Ishikawa (cell line): ENCODE measurements around the gene C9orf43.

Source experiments
- CEBPB ChIP-seq: IDR thresholded peaks from 2 replicates; pipeline ENCODE4 v1.6.1; 2012
- CREB1 ChIP-seq: IDR thresholded peaks from 2 replicates; pipeline ENCODE4 v1.6.1; 2012; ENCODE audit warnings: low read depth
- EGR1 ChIP-seq: IDR thresholded peaks from 2 replicates; pipeline ENCODE4 v1.6.1; 2012
- EP300 ChIP-seq: IDR thresholded peaks from 2 replicates; pipeline ENCODE4 v1.6.1; 2012; ENCODE audit warnings: borderline replicate concordance
- FOXM1 ChIP-seq: IDR thresholded peaks from 2 replicates; pipeline ENCODE4 v1.6.1; 2012; ENCODE audit warnings: low read depth, borderline replicate concordance
- MAX ChIP-seq: IDR thresholded peaks from 2 replicates; pipeline ENCODE4 v1.6.1; 2012
- NFIC ChIP-seq: IDR thresholded peaks from 2 replicates; pipeline ENCODE4 v1.6.1; 2012
- RAD21 ChIP-seq: IDR thresholded peaks from 2 replicates; pipeline ENCODE4 v1.6.1; 2012; ENCODE audit warnings: low read depth
- REST ChIP-seq: IDR thresholded peaks from 2 replicates; pipeline ENCODE4 v1.6.1; 2012; ENCODE audit warnings: low read depth, mild to moderate bottlenecking
- TAF1 ChIP-seq: IDR thresholded peaks from 2 replicates; pipeline ENCODE4 v1.6.1; 2012; ENCODE audit warnings: low read depth, mild to moderate bottlenecking
- TCF12 ChIP-seq: IDR thresholded peaks from 2 replicates; pipeline ENCODE4 v1.6.1; 2012; ENCODE audit warnings: low read depth
- TEAD4 ChIP-seq: IDR thresholded peaks from 2 replicates; pipeline ENCODE4 v1.6.1; 2012
- USF1 ChIP-seq: IDR thresholded peaks from 2 replicates; pipeline ENCODE4 v1.6.1; 2012
- YY1 ChIP-seq: IDR thresholded peaks from 2 replicates; pipeline ENCODE4 v1.6.1; 2012; ENCODE audit warnings: low read depth
- ZBTB7A ChIP-seq: IDR thresholded peaks from 2 replicates; pipeline ENCODE4 v1.6.1; 2012; ENCODE audit warnings: low read depth

Gene C9orf43

GRCh38 chr9:113468716-113469448 lies 58.3 kb downstream of the C9orf43 start:
- TF ChIP-seq TAF1 (no peak), MAX (no peak), YY1 (no peak), EP300 (no peak), RAD21 (no peak), EGR1 (no peak), REST (no peak)

GRCh38 chr9:113471143-113471542 lies 60.6 kb downstream of the C9orf43 start:
- TF ChIP-seq TCF12 (no peak), MAX (no peak), REST (no peak), CEBPB (no peak), EP300 (no peak), TEAD4 (no peak), RAD21 (no peak)

GRCh38 chr9:113471566-113471965 lies 61.0 kb downstream of the C9orf43 start:
- TF ChIP-seq NFIC, result no peak
- no peak for TF ChIP-seq MAX
- TF ChIP-seq TEAD4, result no peak
- TF ChIP-seq CREB1, result no peak
- TF ChIP-seq TAF1, result no peak
- TF ChIP-seq TCF12, result no peak
- no peak for TF ChIP-seq FOXM1
- TF ChIP-seq REST, result no peak
- TF ChIP-seq RAD21, result no peak

- TF ChIP-seq TEAD4 (no peak), FOXM1 (no peak), ZBTB7A (no peak), REST (no peak), NFIC (no peak), EP300 (no peak), USF1 (no peak), CREB1 (no peak), CEBPB (no peak), RAD21 (no peak), TAF1 (no peak), TCF12 (no peak), YY1 (no peak), EGR1 (no peak), MAX (no peak)
Observed at GRCh38 chr9:113472199-113472598, 61.7 kb downstream of the C9orf43 start.
